GM18520 (cell line): ENCODE results near the gene C7.
A peak's percentile ranks its signal among the peaks of the same experiment; 100 is the strongest.

Experiments used
- ATAC-seq: cut with Tn5 transposase; IDR thresholded peaks from one replicate; pipeline ENCODE4 v1.9.1; 2021; ENCODE audit not compliant: unreplicated experiment

C7 gene

DNA sequence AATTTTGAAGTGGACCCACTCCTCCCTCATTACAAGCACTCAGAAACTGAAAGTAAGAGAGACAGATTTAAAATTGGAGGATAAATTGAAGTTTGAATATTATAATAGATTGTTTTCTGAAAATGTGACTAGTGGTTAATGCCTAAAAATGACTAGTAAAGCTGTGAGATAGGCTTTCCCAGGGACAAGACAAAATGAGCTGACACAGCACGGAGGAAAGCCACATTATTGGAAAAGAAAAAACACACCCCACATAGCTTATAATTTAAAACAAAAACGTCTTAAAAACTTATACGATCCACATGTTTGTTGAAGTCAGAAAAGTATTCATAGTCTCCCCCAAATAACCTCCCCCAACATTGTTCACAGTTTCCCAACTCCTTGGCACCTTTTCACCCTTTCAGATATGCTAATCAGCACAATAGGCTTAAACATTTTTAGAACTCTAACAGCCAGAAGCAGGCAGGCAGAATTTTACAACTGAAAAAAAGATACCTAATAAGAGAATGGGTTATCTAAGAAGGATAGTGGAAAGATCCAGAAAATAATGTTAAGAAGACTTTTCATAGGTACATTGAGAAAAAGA is 6.1 kb downstream of the C7 start:
- ATAC-seq, result no peak

DNA sequence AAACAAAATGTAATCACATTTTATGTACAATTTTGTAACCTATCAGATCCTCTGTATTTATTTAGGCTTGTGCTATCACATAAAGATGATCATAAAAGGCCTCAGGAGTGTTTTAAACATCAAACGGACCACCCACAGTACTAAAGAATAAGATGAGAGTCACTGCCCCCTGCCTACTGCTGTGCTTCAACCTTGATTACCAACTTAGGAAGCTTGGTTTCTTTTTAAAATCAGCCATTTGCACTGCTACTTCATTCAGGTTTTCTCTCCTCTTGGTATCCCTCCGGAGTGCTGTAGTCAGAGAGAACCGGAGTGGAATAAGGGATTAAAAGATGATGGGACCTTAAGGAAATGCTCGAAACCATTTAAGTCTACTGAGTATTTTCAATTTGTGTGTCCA is 6.9 kb downstream of the C7 start:
- no peak for ATAC-seq

DNA sequence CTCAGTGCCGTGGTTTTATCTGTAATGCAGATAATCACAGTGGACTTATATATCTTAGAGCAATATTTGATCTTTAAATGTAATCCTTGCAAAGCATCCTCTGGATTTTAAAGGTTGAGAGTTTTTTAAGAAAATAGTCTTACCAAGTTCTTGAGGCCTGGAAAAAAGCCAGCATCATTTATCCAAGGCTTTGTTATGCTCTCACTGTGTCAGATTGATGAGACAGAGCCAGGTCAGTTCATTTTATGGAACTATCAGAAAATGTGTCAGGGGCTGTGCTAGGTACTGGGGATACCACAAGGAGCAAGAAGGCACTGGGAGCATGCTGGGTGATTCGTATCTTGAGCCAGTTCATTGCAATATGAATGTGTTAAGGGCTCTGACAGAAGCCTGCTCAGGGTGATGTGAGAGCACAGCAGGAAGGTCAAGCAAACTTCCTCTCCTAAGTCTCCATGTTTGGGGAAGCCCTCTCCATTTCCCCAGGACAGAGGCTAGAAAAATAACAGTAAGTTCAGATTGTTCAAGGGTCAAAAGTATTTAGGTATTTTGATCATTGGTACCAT is 19.7 kb downstream of the C7 start:
- no peak for ATAC-seq

- ATAC-seq, result no peak
Observed at GRCh38 chr5:40932766-40933165, 23.5 kb downstream of the C7 start.

DNA sequence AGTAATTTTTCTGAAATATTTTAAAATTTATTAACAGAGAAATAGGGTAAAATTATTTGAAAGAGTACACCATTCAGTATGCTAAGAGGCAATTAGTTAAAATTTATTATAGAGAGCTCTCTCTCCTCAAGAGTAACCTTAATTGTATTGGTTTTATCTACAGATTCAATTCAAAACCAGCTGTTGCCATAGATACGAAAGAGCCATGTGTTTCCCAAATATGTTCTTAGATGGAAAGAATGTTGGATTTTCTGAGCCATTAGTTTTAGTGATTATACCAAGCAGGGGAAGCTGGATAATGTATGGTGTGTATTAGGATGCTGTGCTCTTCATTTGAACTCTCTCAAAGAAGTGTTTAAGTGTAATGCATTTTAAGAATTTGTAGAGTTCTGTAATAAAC is 27.8 kb downstream of the C7 start:
- ATAC-seq, result no peak

DNA sequence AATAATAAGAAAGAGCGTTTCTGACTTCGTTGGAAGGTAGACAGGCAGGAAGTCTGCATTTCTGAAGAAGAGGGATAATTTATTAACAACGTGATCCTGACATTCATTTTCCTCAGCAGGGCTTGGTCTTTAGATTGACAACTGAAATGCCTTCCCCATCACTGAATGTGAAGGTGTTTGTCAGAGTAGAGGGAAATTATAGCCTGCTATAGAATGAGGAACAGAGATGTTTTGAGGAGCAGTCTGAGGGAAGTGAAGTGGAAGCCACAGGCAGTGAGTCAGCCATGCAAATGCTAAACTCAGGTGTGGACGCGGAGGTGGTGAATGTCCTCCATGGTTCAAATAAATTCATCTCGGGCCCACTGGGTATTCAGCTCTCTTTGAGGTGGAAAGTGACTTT is 30.5 kb downstream of the C7 start:
- peak; percentile 43 for ATAC-seq

DNA sequence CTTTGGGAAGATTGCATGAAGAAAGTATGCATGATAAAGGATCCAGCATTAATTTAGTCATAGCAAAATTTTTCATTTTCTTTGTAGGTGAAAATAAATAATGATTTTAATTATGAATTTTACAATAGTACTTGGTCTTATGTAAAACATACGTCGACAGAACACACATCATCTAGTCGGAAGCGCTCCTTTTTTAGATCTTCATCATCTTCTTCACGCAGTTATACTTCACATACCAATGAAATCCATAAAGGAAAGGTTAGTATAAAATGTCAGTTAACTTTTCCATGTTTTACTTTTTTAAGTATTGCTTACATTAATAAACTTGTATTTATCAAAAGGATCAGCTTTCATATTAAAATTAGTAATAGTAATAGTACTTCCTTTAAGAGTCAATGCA is 35.8 kb downstream of the C7 start:
- ATAC-seq, result no peak

DNA sequence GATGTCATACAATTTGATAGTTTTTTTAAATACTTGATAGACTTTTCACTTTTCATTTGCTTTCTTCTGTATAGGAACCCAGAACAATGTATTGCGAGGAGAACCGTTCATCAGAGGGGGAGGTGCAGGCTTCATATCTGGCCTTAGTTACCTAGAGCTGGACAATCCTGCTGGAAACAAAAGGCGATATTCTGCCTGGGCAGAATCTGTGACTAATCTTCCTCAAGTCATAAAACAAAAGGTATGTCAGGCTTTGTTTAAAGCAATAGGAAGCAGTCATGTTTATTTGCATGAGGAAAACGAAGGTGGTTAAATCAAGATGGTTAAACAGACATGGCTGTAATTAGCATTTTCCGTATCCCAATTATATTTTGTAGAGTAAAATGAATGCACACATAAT is 46.0 kb downstream of the C7 start:
- ATAC-seq, result no peak

DNA sequence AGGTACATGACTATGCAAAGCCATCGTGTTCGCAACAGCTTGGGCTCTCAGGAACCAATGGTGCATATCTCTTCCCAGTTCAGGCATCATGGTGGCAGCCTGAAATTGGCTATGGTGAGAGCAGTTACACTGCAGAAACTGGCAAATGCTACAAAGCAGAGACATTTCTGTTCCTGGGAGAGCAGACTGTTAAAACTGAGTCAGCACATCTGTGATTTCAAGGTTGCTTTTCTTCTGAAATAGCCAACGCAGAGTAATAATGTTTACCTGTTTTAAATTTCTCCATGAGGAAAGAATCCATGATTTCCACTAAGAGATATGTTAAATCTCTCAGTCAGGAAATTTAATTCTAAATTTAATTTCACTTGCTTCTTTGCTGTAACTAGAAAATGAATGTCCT is 47.8 kb downstream of the C7 start:
- ATAC-seq, result no peak

- no peak for ATAC-seq
Observed at GRCh38 chr5:40958811-40959210, 49.5 kb downstream of the C7 start.

- ATAC-seq, result no peak
Observed at GRCh38 chr5:40960037-40960436, 50.7 kb downstream of the C7 start.

DNA sequence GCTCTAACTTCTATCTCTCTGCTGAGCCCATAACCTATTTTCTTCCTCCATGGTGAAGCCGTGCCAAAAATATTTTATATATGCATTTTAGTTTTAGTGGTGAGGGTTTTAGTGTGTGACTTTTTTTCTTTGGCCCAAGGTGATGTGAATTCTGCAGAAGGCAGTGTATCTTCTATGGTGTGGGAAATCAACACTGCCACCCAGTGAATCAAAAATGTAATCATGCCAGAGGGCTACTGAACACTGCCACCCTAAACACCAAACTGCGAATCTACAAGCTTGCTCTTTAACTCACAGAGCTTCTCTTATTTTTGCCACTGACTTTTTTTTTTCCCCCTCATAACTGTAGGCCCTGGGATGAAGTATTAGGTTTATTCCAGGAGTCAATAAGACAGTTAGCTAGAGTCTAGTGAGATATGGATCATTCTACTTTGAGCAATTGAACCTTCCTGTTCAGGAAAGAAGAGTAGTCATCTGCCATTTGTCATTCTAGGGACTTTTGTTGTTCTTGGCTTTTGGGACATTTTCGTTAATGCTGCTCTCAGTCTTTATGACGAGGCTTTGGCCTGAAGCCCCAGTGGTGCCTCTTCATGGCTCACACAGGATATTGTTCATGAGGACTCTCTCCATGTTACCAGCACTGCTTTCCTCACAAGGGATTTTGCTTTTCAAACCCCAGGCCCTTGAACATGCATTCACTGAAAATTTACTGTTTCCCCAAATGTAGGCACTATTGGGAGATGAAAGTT is 53.1 kb downstream of the C7 start:
- ATAC-seq, result no peak

DNA sequence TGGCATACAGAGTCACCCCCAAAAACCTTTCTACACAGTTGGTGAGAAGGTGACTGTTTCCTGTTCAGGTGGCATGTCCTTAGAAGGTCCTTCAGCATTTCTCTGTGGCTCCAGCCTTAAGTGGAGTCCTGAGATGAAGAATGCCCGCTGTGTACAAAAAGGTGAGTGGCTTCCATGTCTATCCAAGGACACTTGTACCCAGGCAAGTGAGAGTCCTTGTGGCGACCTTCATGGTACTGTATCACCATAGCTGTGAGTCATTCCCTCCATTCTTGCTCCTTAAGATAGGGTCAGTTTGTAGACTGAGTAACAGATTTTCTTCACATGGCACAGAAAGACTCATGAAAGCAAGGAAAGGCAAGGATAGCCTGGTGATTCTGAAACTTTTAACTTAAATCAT is 63.1 kb downstream of the C7 start:
- no peak for ATAC-seq

DNA sequence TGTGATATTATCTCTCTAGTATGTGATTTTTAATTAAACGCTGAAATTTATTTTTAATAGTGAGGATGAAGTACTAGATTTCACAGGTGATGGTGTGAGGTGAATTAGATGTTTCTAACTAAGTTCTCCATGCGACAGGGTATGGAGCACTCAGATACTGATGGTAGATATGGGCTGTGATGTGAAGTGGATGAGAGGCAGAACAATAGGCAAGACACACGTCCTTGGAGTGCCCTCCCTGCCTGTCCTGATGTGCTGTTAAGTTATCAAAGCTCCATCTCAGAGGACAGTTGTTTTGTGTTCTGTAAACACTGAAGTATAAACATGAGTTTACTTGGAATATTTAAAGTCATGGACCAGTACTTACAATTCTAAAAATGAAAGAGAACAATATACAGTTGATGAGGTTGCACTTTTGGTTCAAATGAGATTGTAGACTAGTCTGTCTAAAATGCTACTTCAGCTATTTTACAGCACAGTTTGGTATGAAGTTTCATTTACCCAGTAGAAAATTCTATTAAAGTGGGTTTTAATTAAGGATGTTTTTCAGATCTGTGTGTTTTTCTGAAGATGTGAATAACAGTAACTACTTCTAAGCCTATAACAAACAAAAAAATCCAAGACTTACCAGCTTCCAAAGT is 64.2 kb downstream of the C7 start:
- ATAC-seq, result no peak

- no peak for ATAC-seq
Observed at GRCh38 chr5:40976041-40976440, 66.7 kb downstream of the C7 start.

GRCh38 chr5:40976836-40977235 is 67.5 kb downstream of the C7 start:
- no peak for ATAC-seq

DNA sequence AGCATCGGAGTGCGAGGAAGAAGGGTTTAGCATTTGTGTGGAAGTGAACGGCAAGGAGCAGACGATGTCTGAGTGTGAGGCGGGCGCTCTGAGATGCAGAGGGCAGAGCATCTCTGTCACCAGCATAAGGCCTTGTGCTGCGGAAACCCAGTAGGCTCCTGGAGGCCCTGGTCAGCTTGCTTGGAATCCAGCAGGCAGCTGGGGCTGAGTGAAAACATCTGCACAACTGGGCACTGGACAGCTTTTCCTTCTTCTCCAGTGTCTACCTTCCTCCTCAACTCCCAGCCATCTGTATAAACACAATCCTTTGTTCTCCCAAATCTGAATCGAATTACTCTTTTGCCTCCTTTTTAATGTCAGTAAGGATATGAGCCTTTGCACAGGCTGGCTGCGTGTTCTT is 72.1 kb downstream of the C7 start:
- ATAC-seq, result no peak

GRCh38 chr5:40983781-40984180 is 74.5 kb downstream of the C7 start:
- no peak for ATAC-seq

GRCh38 chr5:40984884-40985283 is 75.6 kb downstream of the C7 start:
- no peak for ATAC-seq

- no peak for ATAC-seq
Observed at GRCh38 chr5:40985501-40985900, 76.2 kb downstream of the C7 start.

DNA sequence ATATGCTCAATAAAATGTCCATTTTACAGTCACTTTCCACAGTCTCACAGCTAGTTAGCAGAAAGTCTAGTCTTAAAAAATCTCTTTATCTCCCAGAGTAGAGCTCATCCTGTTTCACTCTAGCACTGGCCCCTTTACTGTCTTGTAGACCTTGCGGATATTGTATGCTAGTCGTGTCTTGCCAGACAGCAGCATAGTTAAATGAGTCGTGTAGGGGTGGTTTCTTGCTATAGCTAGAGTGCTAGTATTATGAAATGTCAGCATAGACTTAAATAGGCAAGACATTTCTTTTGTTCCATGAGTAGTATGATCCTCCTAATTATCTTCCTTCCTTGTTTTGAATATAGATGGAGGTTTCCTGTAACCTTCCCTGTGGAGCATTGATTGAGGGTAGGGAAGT is 77.4 kb downstream of the C7 start:
- no peak for ATAC-seq

DNA sequence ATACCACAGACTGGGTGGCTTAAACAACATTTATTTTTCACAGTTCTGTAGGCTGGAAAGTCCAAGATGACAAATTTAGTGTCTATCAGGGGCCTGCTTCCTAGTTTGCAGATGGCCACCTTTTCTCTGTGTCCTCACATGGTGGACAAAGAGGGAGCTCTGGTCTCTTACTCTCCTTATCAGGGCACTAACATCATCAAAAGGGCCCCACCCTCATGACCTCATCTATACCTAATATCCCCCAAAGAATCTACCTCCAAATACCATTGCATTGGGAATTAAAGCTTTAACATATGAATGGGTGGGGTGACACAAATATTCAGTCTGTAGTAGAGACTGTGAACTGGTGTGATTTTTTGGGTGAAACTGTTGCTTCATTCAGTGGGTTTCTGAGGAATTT is 78.1 kb downstream of the C7 start:
- ATAC-seq, result no peak
